IMR-90 (cell line): ENCODE results near the gene OR4K5. TPM values are rescaled to one million over a fixed set of nuclear protein-coding genes. Genes with fewer than 3 reads are reported as not detected.

Experiments used
- ATAC-seq: fragments of 200-7000 bp; cut with Tn5 transposase; 2 replicates; pipeline ENCODE4 v1.9.1; 2020; ENCODE audit warnings: low read depth, mild to moderate bottlenecking, moderate library complexity
- BruUV-seq: library from RNA; stranded (reverse); fragments of 400-500 nt; replicated peaks from 2 replicates; lab custom pipeline; 2021; lab: Mats Ljungman, UMichigan
- CTCF ChIA-PET: fragments of 300-600 bp; formaldehyde crosslinking; extraction: SDS; loops from one replicate; lab custom pipeline; 2021; ENCODE audit warnings: antibody characterized with exemption; lab: Yijun Ruan, JAX
- POLR2A ChIA-PET: fragments of 300-600 bp; sonication (Branson Sonifier 250); formaldehyde crosslinking; loops from one replicate; lab custom pipeline; 2022; ENCODE audit warnings: antibody characterized with exemption; ENCODE audit not compliant: unreplicated experiment; lab: Charles Lee
- DNase-seq: peaks from one replicate; pipeline ENCODE4 v3.0.0; 2013
- H2AFZ ChIP-seq: replicated peaks from 2 replicates; pipeline ENCODE3; 2013; ENCODE audit warnings: low read length, mild to moderate bottlenecking; ENCODE audit not compliant: poor library complexity
- H2AK5ac ChIP-seq: 2 replicates; pipeline ENCODE4 v1.6.1; 2013; ENCODE audit warnings: low read depth, low read length, inconsistent platforms
- H2AK9ac ChIP-seq: replicated peaks from 2 replicates; pipeline ENCODE3; 2013; ENCODE audit warnings: mild to moderate bottlenecking, low read depth, low read length, moderate library complexity; ENCODE audit not compliant: poor library complexity
- H2BK120ac ChIP-seq: 2 replicates; pipeline ENCODE4 v1.6.1; 2013; ENCODE audit warnings: low read depth, low read length, inconsistent platforms
- H2BK15ac ChIP-seq: 3 replicates; pipeline ENCODE4 v1.6.1; 2013; ENCODE audit warnings: low read depth, low read length, inconsistent platforms
- H2BK20ac ChIP-seq: 2 replicates; pipeline ENCODE4 v1.6.1; 2013; ENCODE audit warnings: low read depth, mild to moderate bottlenecking, inconsistent platforms, low read length, moderate library complexity
- H2BK5ac ChIP-seq: 2 replicates; pipeline ENCODE4 v1.6.1; 2013; ENCODE audit warnings: mild to moderate bottlenecking, low read depth, low read length, inconsistent platforms; ENCODE audit not compliant: poor library complexity, severe bottlenecking
- H3K14ac ChIP-seq: replicated peaks from 2 replicates; pipeline ENCODE4 v1.6.1; 2013; ENCODE audit warnings: low read depth, low read length, inconsistent platforms
- H3K18ac ChIP-seq: 2 replicates; pipeline ENCODE4 v1.6.1; 2013; ENCODE audit warnings: low read depth, low read length, control low read depth
- H3K23ac ChIP-seq: 2 replicates; pipeline ENCODE4 v1.6.1; 2013; ENCODE audit warnings: low read depth, low read length, inconsistent platforms
- H3K27ac ChIP-seq: 2 replicates; pipeline ENCODE4 v1.5.1; 2013; ENCODE audit warnings: mild to moderate bottlenecking, control low read depth, low read length; ENCODE audit not compliant: insufficient read depth
- H3K27me3 ChIP-seq: 2 replicates; pipeline ENCODE4 v1.6.1; 2013; ENCODE audit warnings: low read length; ENCODE audit not compliant: control insufficient read depth, insufficient read depth
- H3K36me3 ChIP-seq: 2 replicates; pipeline ENCODE4 v1.6.1; 2013; ENCODE audit warnings: low read length, mixed read lengths; ENCODE audit not compliant: control insufficient read depth, insufficient read depth
- H3K4ac ChIP-seq: 2 replicates; pipeline ENCODE4 v1.6.1; 2013; ENCODE audit warnings: low read depth, low read length, inconsistent platforms
- H3K4me1 ChIP-seq: 2 replicates; pipeline ENCODE4 v1.6.1; 2013; ENCODE audit warnings: low read length, mixed read lengths; ENCODE audit not compliant: control insufficient read depth, insufficient read depth
- H3K4me2 ChIP-seq: 2 replicates; pipeline ENCODE4 v1.6.1; 2013; ENCODE audit warnings: low read depth, mild to moderate bottlenecking, control low read depth, low read length, moderate library complexity
- H3K4me3 ChIP-seq: 2 replicates; pipeline ENCODE4 v1.5.1; 2013; ENCODE audit warnings: low read depth, mild to moderate bottlenecking, control low read depth, low read length, moderate library complexity; ENCODE audit not compliant: insufficient read depth
- H3K56ac ChIP-seq: 2 replicates; pipeline ENCODE4 v1.6.1; 2013; ENCODE audit warnings: low read length, inconsistent platforms; ENCODE audit not compliant: insufficient read depth; ENCODE audit errors: extremely low read depth
- H3K79me1 ChIP-seq, 2 experiments: 2 replicates each; pipeline ENCODE4 v1.6.1; 2013; ENCODE audit warnings: low read length in 2 of 2, inconsistent platforms in 1 of 2, low read depth in 1 of 2
- H3K9ac ChIP-seq: 2 replicates; pipeline ENCODE4 v1.6.1; 2013; ENCODE audit warnings: low read depth, low read length, control low read depth
- H3K9me1 ChIP-seq: 2 replicates; pipeline ENCODE4 v1.6.1; 2013; ENCODE audit warnings: low read length, inconsistent platforms; ENCODE audit not compliant: insufficient read depth
- H3K9me3 ChIP-seq: 2 replicates; pipeline ENCODE4 v1.6.1; 2013; ENCODE audit warnings: low read length; ENCODE audit not compliant: control insufficient read depth, insufficient read depth
- H4K20me1 ChIP-seq: 2 replicates; pipeline ENCODE4 v1.6.1; 2013; ENCODE audit warnings: low read length, inconsistent platforms; ENCODE audit not compliant: insufficient read depth
- H4K5ac ChIP-seq: 2 replicates; pipeline ENCODE4 v1.6.1; 2013; ENCODE audit warnings: mild to moderate bottlenecking, low read depth, low read length, control low read depth
- H4K8ac ChIP-seq, 2 experiments: 2 replicates each; pipeline ENCODE4 v1.6.1; 2013; ENCODE audit warnings: low read depth in 2 of 2, low read length in 2 of 2, control low read depth in 1 of 2, inconsistent platforms in 1 of 2
- H4K91ac ChIP-seq: 2 replicates; pipeline ENCODE4 v1.6.1; 2013; ENCODE audit warnings: low read depth, low read length, inconsistent platforms; ENCODE audit not compliant: insufficient read depth
- CHD1 ChIP-seq: IDR thresholded peaks from 2 replicates; pipeline ENCODE4 v1.6.1; 2012; ENCODE audit warnings: low read depth, low read length, improper control_type of control experiment
- MAFK ChIP-seq: IDR thresholded peaks from 2 replicates; pipeline ENCODE4 v1.6.1; 2012; ENCODE audit warnings: low read depth, low read length, improper control_type of control experiment
- MXI1 ChIP-seq: IDR thresholded peaks from 2 replicates; pipeline ENCODE4 v1.6.1; 2012; ENCODE audit warnings: low read depth, mild to moderate bottlenecking, low read length, moderate library complexity, borderline replicate concordance
- POLR2A ChIP-seq: IDR thresholded peaks from 2 replicates; pipeline ENCODE4 v1.6.1; 2012; ENCODE audit warnings: mild to moderate bottlenecking, low read depth, low read length
- RAD21 ChIP-seq: IDR thresholded peaks from 2 replicates; pipeline ENCODE4 v1.6.1; 2012; ENCODE audit warnings: low read length, improper control_type of control experiment
- RCOR1 ChIP-seq: IDR thresholded peaks from 2 replicates; pipeline ENCODE4 v1.6.1; 2012; ENCODE audit warnings: mild to moderate bottlenecking, low read length, improper control_type of control experiment; ENCODE audit not compliant: insufficient replicate concordance
- WGBS, 2 experiments: methylation state at CpG; one replicate each; pipeline versions ENCODE4 v1.1.5 to v1.1.7; 2013; ENCODE audit warnings: missing lambda C conversion rate in 2 of 2; ENCODE audit not compliant: insufficient read length in 1 of 2; ENCODE audit errors: extremely low coverage in 2 of 2; 5-methylcytosine and 5-hydroxymethylcytosine counted together
- dilution Hi-C: fragments of 300-500 bp; cut with HindIII; formaldehyde crosslinking; loops from one replicate; pipeline ENCODE4 v1.14.3; 2018; ENCODE audit warnings: low sequenced_read_pairs; ENCODE audit not compliant: unreplicated experiment
- in situ Hi-C: fragments of 300-500 bp; cut with MboI; formaldehyde crosslinking; loops from 3 replicates; pipeline ENCODE4 v1.14.3; 2019; ENCODE audit warnings: low sequenced_read_pairs, inconsistent platforms, mixed read lengths
- intact Hi-C: fragments of 100-400 bp; cut with micrococcal nuclease; formaldehyde crosslinking; loops from 2 replicates; pipeline ENCODE4 v1.10.0; 2022
- polyA plus RNA-seq, 3 experiments: library from polyadenylated mRNA; depleted of rRNA; stranded (reverse); fragments of >200 nt; gene quantifications; 2 replicates each; pipeline ENCODE4 v1.2.3, GENCODE V29; 2012; ENCODE audit warnings: low replicate concordance in 1 of 3
- total RNA-seq: library from RNA; depleted of rRNA; stranded (reverse); fragments of >200 nt; gene quantifications from 2 replicates; pipeline ENCODE4 v1.2.3, GENCODE V29; 2012

The OR4K5 gene
- total and polyA plus RNA-seq, 2 of the 4 experiments (the other 2 are of a cell fraction), result not detected

GRCh38 chr14:19941668-19942067 is 21.3 kb downstream of the OR4K5 start:
- Histone ChIP-seq H2BK20ac (no peak overlapping the region), H2AK5ac (no peak overlapping the region), H3K23ac (no peak overlapping the region), H2AK9ac (no peak overlapping the region), H2BK15ac (no peak overlapping the region), H3K27ac (no peak overlapping the region), H3K4me3 (no peak overlapping the region), H3K9me3 (peaks cover 15% of the 10 kb centered on the region), H3K27me3 (no peaks in the 10 kb centered on the region), H3K36me3 (no peaks in the 10 kb centered on the region), H3K4ac (no peak overlapping the region), H4K91ac (no peak overlapping the region), H3K9ac (no peak overlapping the region), H3K14ac (no peak overlapping the region), H3K18ac (no peak overlapping the region), H3K9me1 (no peaks in the 10 kb centered on the region), H4K8ac (no peak overlapping the region), H4K20me1 (no peaks in the 10 kb centered on the region), H3K79me1 (no peaks in the 10 kb centered on the region), H2AFZ (no peak overlapping the region), H3K4me1 (no peaks in the 10 kb centered on the region), H2BK120ac (no peak overlapping the region), H2BK5ac (no peak overlapping the region), H3K56ac (no peak overlapping the region), H4K5ac (no peak overlapping the region), H3K4me2 (no peak overlapping the region)
- BruUV-seq, result no TSS peak
- DNase-seq (no peak), ATAC-seq (no peak)
- POLR2A ChIA-PET, result no interaction called here
- TF ChIP-seq MXI1, result no peak
- no peak for TF ChIP-seq RCOR1
- no peak for TF ChIP-seq RAD21
- no peak for TF ChIP-seq POLR2A
- no peak for TF ChIP-seq CHD1
- TF ChIP-seq MAFK, result no peak
- dilution Hi-C loops (no loop called here), intact Hi-C loops (no loop called here), in situ Hi-C loops (no loop called here)
- CTCF ChIA-PET, result interaction anchor here (0.6 kb wide), 1 partner anchor 87 kb away, joined by 8 read pairs; no protein-coding TSS in a partner anchor
- WGBS, 2 experiments, result 100% methylated on average over 1 of the region's 1 CpG; no CpG with 5 or more reads in 1 of the 2 experiments
